HepG2 (cell line): ENCODE data around the gene FRMD4A. TPM values are rescaled to one million over a fixed set of nuclear protein-coding genes. Genes with fewer than 3 reads are reported as not detected.

Experiments
- ATAC-seq: fragments of 200-7000 bp; cut with Tn5 transposase; 3 replicates; pipeline ENCODE4 v1.9.1; 2020; ENCODE audit warnings: mild to moderate bottlenecking, moderate library complexity
- BruUV-seq: library from RNA; stranded (reverse); fragments of 400-500 nt; replicated peaks from 2 replicates; lab custom pipeline; 2021; lab: Mats Ljungman, UMichigan
- CTCF ChIA-PET: fragments of 300-600 bp; formaldehyde crosslinking; extraction: SDS; loops from one replicate; lab custom pipeline; 2021; ENCODE audit warnings: low total read pairs, inconsistent platforms, low intra/inter-chr PET ratio; lab: Yijun Ruan, JAX
- POLR2A ChIA-PET: fragments of 350-600 bp; sonication (Branson Sonifier 250); formaldehyde crosslinking; loops from one replicate; lab custom pipeline; 2020; ENCODE audit warnings: antibody characterized with exemption, inconsistent platforms; lab: Yijun Ruan, JAX
- DNase-seq: peaks from one replicate; pipeline ENCODE4 v3.0.0-alpha.2; 2015; ENCODE audit warnings: low spot score
- FAIRE-seq: peaks from 3 replicates; lab custom pipeline; 2011; peaks lifted over from hg19 to GRCh38; lab: Jason Lieb, UNC
- H2AFZ ChIP-seq: one replicate; pipeline ENCODE4 v1.6.1; 2011; ENCODE audit warnings: low read length, inconsistent platforms
- H3K27ac ChIP-seq: fragments of 300-600 bp; 3 replicates; pipeline ENCODE4 v1.8.0; 2011; ENCODE audit warnings: mixed run types, mild to moderate bottlenecking, mixed read lengths, low read length, inconsistent platforms; ENCODE audit not compliant: insufficient read depth; ENCODE audit errors: extremely low read length
- H3K27me3 ChIP-seq, 2 experiments: fragments of 200-600 bp in 1 of 2; 2 replicates in 1 of 2; 3 replicates in 1 of 2; pipeline versions ENCODE4 v1.6.0 to v1.8.0; 2011; ENCODE audit warnings: low read length in 2 of 2, mild to moderate bottlenecking in 2 of 2, moderate library complexity in 2 of 2, inconsistent platforms in 1 of 2; ENCODE audit not compliant: insufficient read depth in 2 of 2, control insufficient read depth in 1 of 2
- H3K36me3 ChIP-seq, 2 experiments: fragments of 200-600 bp in 1 of 2; replicated peaks in 1 of 2; 2 replicates in 1 of 2; 3 replicates in 1 of 2; pipeline versions ENCODE4 v1.5.1 to v1.8.0; 2011; ENCODE audit warnings: low read length in 2 of 2, inconsistent platforms in 1 of 2; ENCODE audit not compliant: insufficient read depth in 2 of 2, control insufficient read depth in 1 of 2
- H3K4me1 ChIP-seq: 2 replicates; pipeline ENCODE4 v1.5.1; 2012; ENCODE audit warnings: low read length, inconsistent platforms; ENCODE audit not compliant: insufficient read depth
- H3K4me2 ChIP-seq: 2 replicates; pipeline ENCODE4 v1.6.0; 2011; ENCODE audit warnings: low read depth, low read length, inconsistent platforms
- H3K4me3 ChIP-seq, 3 experiments: fragments of 200-600 bp in 1 of 3; sonication (generic), shearing (Covaris generic) in 1 of 3; replicated peaks in 1 of 3; 2 replicates each; pipeline ENCODE4 v1.5.1; 2011 to 2016; ENCODE audit warnings: low read length in 3 of 3, inconsistent platforms in 2 of 3, low read depth in 2 of 3, mild to moderate bottlenecking in 2 of 3, control low read depth in 1 of 3, mixed read lengths in 1 of 3; ENCODE audit not compliant: insufficient read depth in 1 of 3
- H3K79me2 ChIP-seq: one replicate; pipeline ENCODE4 v1.6.1; 2011; ENCODE audit warnings: low read length, inconsistent platforms; ENCODE audit not compliant: insufficient read depth
- H3K9ac ChIP-seq: 2 replicates; pipeline ENCODE4 v1.6.0; 2011; ENCODE audit warnings: mild to moderate bottlenecking, low read depth, low read length, inconsistent platforms; ENCODE audit not compliant: insufficient read depth
- H3K9me3 ChIP-seq: 2 replicates; pipeline ENCODE4 v1.5.1; 2012; ENCODE audit warnings: mild to moderate bottlenecking, low read length
- H4K20me1 ChIP-seq: 2 replicates; pipeline ENCODE4 v1.6.0; 2011; ENCODE audit warnings: inconsistent platforms, mild to moderate bottlenecking, low read length, moderate library complexity; ENCODE audit not compliant: insufficient read depth
- ELF4 ChIP-seq: sonication (generic); formaldehyde crosslinking; IDR thresholded peaks from 2 replicates; pipeline ENCODE4 v1.5.0; 2020; ENCODE audit warnings: missing genetic modification reagents, mild to moderate bottlenecking, moderate library complexity, borderline replicate concordance
- FOXC1 ChIP-seq: sonication (generic); formaldehyde crosslinking; IDR thresholded peaks from 2 replicates; pipeline ENCODE4 v1.8.0; 2022; ENCODE audit warnings: mild to moderate bottlenecking, missing genetic modification reagents, borderline replicate concordance
- HNRNPUL1 ChIP-seq: fragments of 200-400 bp; formaldehyde crosslinking; IDR thresholded peaks from 2 replicates; pipeline ENCODE4 v1.6.1; 2017; ENCODE audit warnings: low read depth, mild to moderate bottlenecking, low read length, moderate library complexity
- MAFK ChIP-seq, 2 experiments: IDR thresholded peaks in 1 of 2; conservative IDR thresholded peaks in 1 of 2; 2 replicates each; pipeline ENCODE4 v1.6.1; 2011; ENCODE audit warnings: improper control_type of control experiment in 2 of 2, low read length in 2 of 2
- PCBP1 ChIP-seq: fragments of 200-400 bp; formaldehyde crosslinking; IDR thresholded peaks from 2 replicates; pipeline ENCODE4 v1.6.1; 2017; ENCODE audit warnings: mild to moderate bottlenecking, low read depth, low read length, borderline replicate concordance
- SIN3B ChIP-seq: fragments of 150-350 bp; IDR thresholded peaks from 2 replicates; pipeline ENCODE4 v1.6.1; 2014; ENCODE audit warnings: low read length
- TP53 ChIP-seq: sonication (generic); formaldehyde crosslinking; conservative IDR thresholded peaks from 2 replicates; pipeline ENCODE4 v1.4.0; 2020; ENCODE audit warnings: missing genetic modification reagents
- ZNF263 ChIP-seq: sonication (generic); formaldehyde crosslinking; IDR thresholded peaks from 2 replicates; pipeline ENCODE4 v1.4.0; 2020; ENCODE audit warnings: missing genetic modification reagents
- ZNF75D ChIP-seq: sonication (generic); formaldehyde crosslinking; IDR thresholded peaks from 2 replicates; pipeline ENCODE4 v1.8.1; 2023; ENCODE audit warnings: missing genetic modification reagents, mild to moderate bottlenecking, borderline replicate concordance
- ZSCAN9 ChIP-seq: IDR thresholded peaks from 2 replicates; pipeline ENCODE4 v1.6.1; 2016; ENCODE audit warnings: borderline replicate concordance
- ZUFSP ChIP-seq: sonication (generic); formaldehyde crosslinking; IDR thresholded peaks from 2 replicates; pipeline ENCODE4 v1.9.0; 2021; ENCODE audit warnings: missing genetic modification reagents, mild to moderate bottlenecking, borderline replicate concordance
- whole genome bisulfite sequencing: methylation state at CpG from one replicate; pipeline ENCODE4 v1.1.6; 2017; ENCODE audit warnings: low lambda C conversion rate; 5-methylcytosine and 5-hydroxymethylcytosine counted together
- in situ Hi-C: cut with HindIII; loops from 2 replicates; pipeline ENCODE4 v1.10.0; 2017; ENCODE audit warnings: low pct_unique_long_range_greater_than_20kb; ENCODE audit not compliant: extremely low pct_ligation_motif_present
- intact Hi-C: fragments of 100-400 bp; cut with micrococcal nuclease; formaldehyde crosslinking; loops from one replicate; pipeline ENCODE4 v1.10.0; 2022; ENCODE audit not compliant: unreplicated experiment
- polyA plus RNA-seq, 8 experiments: library from polyadenylated mRNA; depleted of rRNA in 3 of 8; stranded (reverse) in 7 of 8; unstranded in 1 of 8; fragments of >200 nt; fragmentation: Illumina TruSeq in 4 of 8; extraction: Trizol in 4 of 8; gene quantifications; 2 replicates each; pipeline versions ENCODE4 v1.2.1 to v1.2.3, GENCODE V29; 2011 to 2016; ENCODE audit warnings: low read depth in 4 of 8, missing spikeins in 1 of 8, mixed read lengths in 1 of 8; ENCODE audit not compliant: insufficient read depth in 1 of 8
- total RNA-seq, 5 experiments: library from RNA; depleted of rRNA; stranded (reverse); fragments of >200 nt; fragmentation: Illumina TruSeq; extraction: Trizol; gene quantifications; 2 replicates each; pipeline ENCODE4 v1.2.3, GENCODE V29; 2016; ENCODE audit warnings: low read depth in 1 of 5

FRMD4A gene
- total and polyA plus RNA-seq, 2 of the 13 experiments (the other 11 are each of a cell fraction or from before 2014, with no cell fraction given), result 0.09 to 0.26 TPM

DNA sequence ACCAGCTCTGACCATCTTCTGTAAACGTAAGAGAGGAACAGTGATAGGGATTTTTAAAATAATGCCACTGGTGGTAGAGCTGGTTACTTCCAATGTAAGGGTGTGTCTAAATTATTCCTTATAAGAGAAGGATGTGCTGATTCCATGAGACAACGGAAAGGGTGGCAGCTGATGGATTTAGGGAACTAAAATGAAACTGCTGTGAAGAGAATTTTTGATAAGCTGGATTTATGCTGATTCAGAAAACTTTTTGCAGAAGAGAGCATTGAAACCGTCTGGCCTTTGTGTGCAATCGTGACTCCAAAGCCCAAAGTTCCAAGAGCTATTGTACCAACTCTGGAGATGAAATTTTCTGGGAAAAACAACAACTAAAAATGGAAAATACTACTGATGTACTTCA, 443.0 kb downstream of the FRMD4A start:
- no peak for ATAC-seq
- Histone ChIP-seq H3K9ac (no peak overlapping the region), H3K9me3 (no peaks in the 10 kb centered on the region), H3K36me3 (no peaks in the 10 kb centered on the region), H2AFZ (no peak overlapping the region), H3K4me2 (no peak overlapping the region), H4K20me1 (no peaks in the 10 kb centered on the region), H3K4me3 (no peak overlapping the region), H3K27ac (no peak overlapping the region), H3K27me3 (peaks cover 1 to 51% of the 10 kb centered on the region in 2 experiments; a peak in 4 of 5 replicates), H3K4me1 (no peaks in the 10 kb centered on the region), H3K79me2 (no peaks in the 10 kb centered on the region)
- no peak for FAIRE-seq
- WGBS, result 9% methylated on average over 4 of the region's 4 CpGs
- CTCF ChIA-PET, result no interaction called here
- POLR2A ChIA-PET, result no interaction called here
- intact Hi-C loops, result no loop called here
- BruUV-seq, result no TSS peak
- DNase-seq, result no peak
- no peak for TF ChIP-seq TP53 (CRISPR knock-in tag)
- TF ChIP-seq MAFK (conservative IDR thresholded peaks at IDR 0.05 in 1 of 2, IDR thresholded peaks at IDR 0.05 in 1 of 2; ENCODE audit: low read length in 2 of 2), result peak in 1 of 2 experiments; percentile 33; a peak in 2 of 4 replicates
- in situ Hi-C loops, result no loop called here

- Histone ChIP-seq H2AFZ (no peak overlapping the region), H3K9me3 (no peaks in the 10 kb centered on the region), H3K79me2 (no peaks in the 10 kb centered on the region), H3K27ac (no peak overlapping the region), H3K36me3 (no peaks in the 10 kb centered on the region), H3K27me3 (peaks cover 0 to 31% of the 10 kb centered on the region in 2 experiments; a peak in 3 of 5 replicates), H3K9ac (no peak overlapping the region), H3K4me2 (no peak overlapping the region), H3K4me1 (no peaks in the 10 kb centered on the region), H4K20me1 (no peaks in the 10 kb centered on the region), H3K4me3 (no peak overlapping the region)
- no peak for ATAC-seq
- intact Hi-C loops, result no loop called here
- FAIRE-seq, result no peak
- no TSS peak for BruUV-seq
- ChIA-PET POLR2A (no interaction called here), CTCF (no interaction called here)
- WGBS, result 38% methylated on average over 7 of the region's 9 CpGs
- in situ Hi-C loops, result no loop called here
- no peak for TF ChIP-seq PCBP1
- TF ChIP-seq ZUFSP, result no peak
- TF ChIP-seq FOXC1 (CRISPR knock-in tag), result no peak
- no peak for TF ChIP-seq ELF4 (CRISPR knock-in tag)
- TF ChIP-seq ZSCAN9, result no peak
- no peak for TF ChIP-seq HNRNPUL1
- TF ChIP-seq SIN3B, result no peak
- no peak for TF ChIP-seq ZNF263 (CRISPR knock-in tag)
- TF ChIP-seq ZNF75D, result no peak
- DNase-seq, result no peak
Observed at GRCh38 chr10:13885238-13885990, 445.3 kb downstream of the FRMD4A start.
